Measurements from ENCODE around the gene PITX3. TPM values are rescaled to one million over a fixed set of nuclear protein-coding genes. Genes with fewer than 3 reads are reported as not detected.

PITX3 gene
- polyA plus RNA-seq, 1 of the 3 experiments (the other 2 are of a cell fraction), result not detected

- CTCF ChIA-PET, result no interaction called here
Measured at GRCh38 chr10:102284531-102284930, 43.2 kb upstream of the PITX3 start.

More at GRCh38 chr10:102284531-102284930, 43.2 kb upstream of the PITX3 start:
- Histone ChIP-seq H3K4me1 (ENCODE audit: control insufficient read depth in 1 of 2, insufficient read depth in 2 of 2, low read depth in 1 of 2, low read length in 1 of 2) (peaks cover 12 to 15% of the 10 kb centered on the region in 2 experiments; a peak in 3 of 4 replicates), H3K27me3 (ENCODE audit: insufficient read depth) (no peaks in the 10 kb centered on the region), H2AFZ (ENCODE audit: low read depth) (no peak overlapping the region), H3K9me3 (no peaks in the 10 kb centered on the region), H4K20me1 (ENCODE audit: insufficient read depth) (peaks cover 20% of the 10 kb centered on the region), H3K79me2 (ENCODE audit: insufficient read depth) (peaks cover 62% of the 10 kb centered on the region), H3K9me2 (no peaks in the 10 kb centered on the region), H3K27ac (ENCODE audit: low read depth in 2 of 2, low read length in 1 of 2) (no peak overlapping the region), H3K4me3 (ENCODE audit: low read depth in 2 of 2, low read length in 1 of 2) (no peak overlapping the region), H3K36me3 (replicated peaks in 1 of 2; ENCODE audit: control insufficient read depth in 1 of 2, insufficient read depth in 2 of 2, low read length in 1 of 2) (peaks cover 7 to 16% of the 10 kb centered on the region in 2 experiments), H3K9ac (no peak overlapping the region), H3K4me2 (no peak overlapping the region), H3F3A (replicated peaks; ENCODE audit: insufficient read depth) (peaks cover 13% of the 10 kb centered on the region)
- 96% methylated on average over 2 of the region's 2 CpGs for WGBS (ENCODE audit: low lambda C conversion rate)
- no peak for TF ChIP-seq EP300 (IDR thresholded peaks at IDR 0.05; ENCODE audit: borderline replicate concordance in 1 of 2, low read depth in 1 of 2, low read length in 1 of 2)
- TF ChIP-seq FOSL2 (IDR thresholded peaks at IDR 0.05; ENCODE audit: borderline replicate concordance, low read depth), result no peak
- no peak for TF ChIP-seq YY1 (IDR thresholded peaks at IDR 0.05; ENCODE audit: low read depth)
- TF ChIP-seq TCF12 (IDR thresholded peaks at IDR 0.05), result no peak
- no peak for TF ChIP-seq MXI1 (IDR thresholded peaks at IDR 0.05; ENCODE audit: low read depth, low read length)
- TF ChIP-seq RFX5 (IDR thresholded peaks at IDR 0.05; ENCODE audit: low read length), result no peak
- TF ChIP-seq TAF1 (IDR thresholded peaks at IDR 0.05; ENCODE audit: borderline replicate concordance, low read depth, low read length), result no peak
- no peak for TF ChIP-seq GABPA (IDR thresholded peaks at IDR 0.05; ENCODE audit: low read depth)
- no peak for TF ChIP-seq PBX3 (IDR thresholded peaks at IDR 0.05)
- TF ChIP-seq FOXM1 (IDR thresholded peaks at IDR 0.05; ENCODE audit: low read depth), result no peak
- no peak for TF ChIP-seq SIN3A (IDR thresholded peaks at IDR 0.05; ENCODE audit: borderline replicate concordance, low read depth, low read length)
- no peak for TF ChIP-seq SMC3 (IDR thresholded peaks at IDR 0.05; ENCODE audit: low read depth, low read length)
- TF ChIP-seq, protein P1, sequence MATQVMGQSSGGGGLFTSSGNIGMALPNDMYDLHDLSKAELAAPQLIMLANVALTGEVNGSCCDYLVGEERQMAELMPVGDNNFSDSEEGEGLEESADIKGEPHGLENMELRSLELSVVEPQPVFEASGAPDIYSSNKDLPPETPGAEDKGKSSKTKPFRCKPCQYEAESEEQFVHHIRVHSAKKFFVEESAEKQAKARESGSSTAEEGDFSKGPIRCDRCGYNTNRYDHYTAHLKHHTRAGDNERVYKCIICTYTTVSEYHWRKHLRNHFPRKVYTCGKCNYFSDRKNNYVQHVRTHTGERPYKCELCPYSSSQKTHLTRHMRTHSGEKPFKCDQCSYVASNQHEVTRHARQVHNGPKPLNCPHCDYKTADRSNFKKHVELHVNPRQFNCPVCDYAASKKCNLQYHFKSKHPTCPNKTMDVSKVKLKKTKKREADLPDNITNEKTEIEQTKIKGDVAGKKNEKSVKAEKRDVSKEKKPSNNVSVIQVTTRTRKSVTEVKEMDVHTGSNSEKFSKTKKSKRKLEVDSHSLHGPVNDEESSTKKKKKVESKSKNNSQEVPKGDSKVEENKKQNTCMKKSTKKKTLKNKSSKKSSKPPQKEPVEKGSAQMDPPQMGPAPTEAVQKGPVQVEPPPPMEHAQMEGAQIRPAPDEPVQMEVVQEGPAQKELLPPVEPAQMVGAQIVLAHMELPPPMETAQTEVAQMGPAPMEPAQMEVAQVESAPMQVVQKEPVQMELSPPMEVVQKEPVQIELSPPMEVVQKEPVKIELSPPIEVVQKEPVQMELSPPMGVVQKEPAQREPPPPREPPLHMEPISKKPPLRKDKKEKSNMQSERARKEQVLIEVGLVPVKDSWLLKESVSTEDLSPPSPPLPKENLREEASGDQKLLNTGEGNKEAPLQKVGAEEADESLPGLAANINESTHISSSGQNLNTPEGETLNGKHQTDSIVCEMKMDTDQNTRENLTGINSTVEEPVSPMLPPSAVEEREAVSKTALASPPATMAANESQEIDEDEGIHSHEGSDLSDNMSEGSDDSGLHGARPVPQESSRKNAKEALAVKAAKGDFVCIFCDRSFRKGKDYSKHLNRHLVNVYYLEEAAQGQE (IDR thresholded peaks at IDR 0.05; ENCODE audit: low read depth, low read length), result no peak
- no peak for TF ChIP-seq USF2 (IDR thresholded peaks at IDR 0.05; ENCODE audit: borderline replicate concordance, low read depth, low read length)
- no peak for TF ChIP-seq FOXJ3 (CRISPR knock-in tag; IDR thresholded peaks at IDR 0.05)
- DNase-seq, result no peak
- POLR2A ChIA-PET, result no interaction called here

Data from SK-N-SH (cell line).